K562 (cell line): Measurements from ENCODE around the gene MYBL2. TPM values are rescaled to one million over a fixed set of nuclear protein-coding genes. Genes with fewer than 3 reads are reported as not detected.

Source experiments
- MBD2 ChIP-seq: sonication (generic); IDR thresholded peaks from 2 replicates; pipeline ENCODE4 v1.6.1; 2016; ENCODE audit warnings: low read depth, borderline replicate concordance
- MEF2D ChIP-seq: conservative IDR thresholded peaks from 2 replicates; pipeline ENCODE4 v1.6.1; 2016; ENCODE audit warnings: low read depth, missing genetic modification characterization, missing compliant biosample characterization
- PURB ChIP-seq: sonication (generic); formaldehyde crosslinking; IDR thresholded peaks from 2 replicates; pipeline ENCODE4 v1.9.0; 2021; ENCODE audit warnings: low read depth, mild to moderate bottlenecking, missing genetic modification reagents
- RBM34 ChIP-seq: fragments of 200-400 bp; formaldehyde crosslinking; IDR thresholded peaks from 2 replicates; pipeline ENCODE4 v1.6.1; 2018; ENCODE audit warnings: low read length, borderline replicate concordance; ENCODE audit not compliant: insufficient read depth
- SIN3B ChIP-seq: fragments of 450-650 bp; IDR thresholded peaks from 2 replicates; pipeline ENCODE4 v1.6.1; 2017; ENCODE audit warnings: low read depth, mild to moderate bottlenecking, moderate library complexity
- ZNF263 ChIP-seq: sonication (generic); formaldehyde crosslinking; IDR thresholded peaks from 2 replicates; pipeline ENCODE4 v1.8.0; 2022; ENCODE audit warnings: mild to moderate bottlenecking, missing genetic modification reagents, borderline replicate concordance
- ZNF695 ChIP-seq: fragments of 450-650 bp; formaldehyde crosslinking; IDR thresholded peaks from 2 replicates; pipeline ENCODE4 v1.4.0; 2020; ENCODE audit warnings: mild to moderate bottlenecking, moderate library complexity
- ZNF717 ChIP-seq: fragments of 250-450 bp; sonication (Bioruptor Pico); IDR thresholded peaks from 2 replicates; pipeline ENCODE4 v1.5.0; 2021
- polyA plus RNA-seq, 8 experiments: library from polyadenylated mRNA; depleted of rRNA in 4 of 8; stranded (reverse) in 5 of 8; unstranded in 3 of 8; fragments of >200 nt; fragmentation: Nextera tagmentation in 2 of 8; fragmentation: Illumina TruSeq in 1 of 8; extraction: Ambion mirVana in 2 of 8; extraction: Trizol in 1 of 8; gene quantifications; 2 replicates each; pipeline versions ENCODE4 v1.2.1 to v1.2.3, GENCODE V29; 2011 to 2014; ENCODE audit warnings: inconsistent platforms in 1 of 8, missing spikeins in 1 of 8
- total RNA-seq, 7 experiments: library from RNA; depleted of rRNA in 6 of 7; stranded (reverse); fragments of >200 nt in 6 of 7; fragmentation: Illumina TruSeq in 2 of 7; extraction: Trizol in 2 of 7; gene quantifications; 2 replicates each; pipeline versions ENCODE4 v1.2.1 to v1.2.3, GENCODE V29; 2011 to 2021; ENCODE audit warnings: low replicate concordance in 1 of 7
- TF ChIP-seq, protein P1 (sequence below): fragments of 450-650 bp; IDR thresholded peaks from 2 replicates; pipeline ENCODE4 v1.6.1; 2016; ENCODE audit warnings: mild to moderate bottlenecking, moderate library complexity
- TF ChIP-seq, protein P2 (sequence below), 3 experiments: fragments of 200-800 bp in 1 of 3; fragments of 250-450 bp in 1 of 3; fragments of 450-650 bp in 1 of 3; sonication (Bioruptor Pico) in 1 of 3; sonication (Bioruptor generic) in 1 of 3; formaldehyde crosslinking in 1 of 3; IDR thresholded peaks; 2 replicates each; pipeline versions ENCODE4 v1.6.1 to v1.8.0; 2016 to 2022; ENCODE audit warnings: mild to moderate bottlenecking in 2 of 3, missing genetic modification characterization in 2 of 3, missing compliant biosample characterization in 1 of 3, moderate library complexity in 1 of 3

The MYBL2 gene
- total and polyA plus RNA-seq, 9 of the 15 experiments (the other 6 are each of a cell fraction or from before 2014, with no cell fraction given) = 4.4 to 169 (median 52.5) TPM

DNA sequence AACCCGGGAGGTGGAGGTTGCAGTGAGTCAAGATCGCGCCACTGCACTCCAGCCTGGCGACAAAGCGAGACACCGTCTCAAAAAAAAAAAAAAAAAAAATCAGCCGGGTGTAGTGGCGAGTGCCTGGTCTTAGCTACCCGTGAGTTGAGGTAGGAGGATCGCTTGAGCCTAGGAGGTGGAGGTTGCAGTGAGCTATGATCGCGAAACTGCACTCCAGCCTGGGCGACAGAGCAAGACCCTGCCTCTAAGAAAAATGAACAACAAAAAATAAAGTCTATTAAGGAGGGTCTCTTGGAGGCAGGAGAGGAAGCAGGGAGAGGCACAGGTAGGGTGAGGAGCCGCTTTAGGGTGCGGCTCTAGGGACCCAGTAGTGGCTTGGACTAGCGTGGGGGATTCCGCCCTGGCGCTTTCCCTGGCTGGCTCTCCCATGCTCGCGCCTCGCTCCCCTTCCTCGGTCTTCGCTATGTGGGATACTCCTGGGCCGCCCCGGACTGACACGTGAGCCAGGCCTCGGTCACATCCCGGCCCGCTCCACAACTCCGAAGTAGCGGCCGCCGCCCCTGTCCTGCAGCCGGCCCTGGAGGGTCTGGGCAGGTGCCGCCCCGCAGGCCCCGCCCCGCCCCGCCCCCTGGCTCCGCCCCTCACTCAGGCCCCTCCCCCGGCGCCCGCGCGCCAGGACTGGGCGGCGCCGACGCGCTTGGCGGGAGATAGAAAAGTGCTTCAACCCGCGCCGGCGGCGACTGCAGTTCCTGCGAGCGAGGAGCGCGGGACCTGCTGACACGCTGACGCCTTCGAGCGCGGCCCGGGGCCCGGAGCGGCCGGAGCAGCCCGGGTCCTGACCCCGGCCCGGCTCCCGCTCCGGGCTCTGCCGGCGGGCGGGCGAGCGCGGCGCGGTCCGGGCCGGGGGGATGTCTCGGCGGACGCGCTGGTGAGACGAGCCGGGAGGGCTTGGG, at the start of gene MYBL2 (continued):
- TF ChIP-seq, protein P1, sequence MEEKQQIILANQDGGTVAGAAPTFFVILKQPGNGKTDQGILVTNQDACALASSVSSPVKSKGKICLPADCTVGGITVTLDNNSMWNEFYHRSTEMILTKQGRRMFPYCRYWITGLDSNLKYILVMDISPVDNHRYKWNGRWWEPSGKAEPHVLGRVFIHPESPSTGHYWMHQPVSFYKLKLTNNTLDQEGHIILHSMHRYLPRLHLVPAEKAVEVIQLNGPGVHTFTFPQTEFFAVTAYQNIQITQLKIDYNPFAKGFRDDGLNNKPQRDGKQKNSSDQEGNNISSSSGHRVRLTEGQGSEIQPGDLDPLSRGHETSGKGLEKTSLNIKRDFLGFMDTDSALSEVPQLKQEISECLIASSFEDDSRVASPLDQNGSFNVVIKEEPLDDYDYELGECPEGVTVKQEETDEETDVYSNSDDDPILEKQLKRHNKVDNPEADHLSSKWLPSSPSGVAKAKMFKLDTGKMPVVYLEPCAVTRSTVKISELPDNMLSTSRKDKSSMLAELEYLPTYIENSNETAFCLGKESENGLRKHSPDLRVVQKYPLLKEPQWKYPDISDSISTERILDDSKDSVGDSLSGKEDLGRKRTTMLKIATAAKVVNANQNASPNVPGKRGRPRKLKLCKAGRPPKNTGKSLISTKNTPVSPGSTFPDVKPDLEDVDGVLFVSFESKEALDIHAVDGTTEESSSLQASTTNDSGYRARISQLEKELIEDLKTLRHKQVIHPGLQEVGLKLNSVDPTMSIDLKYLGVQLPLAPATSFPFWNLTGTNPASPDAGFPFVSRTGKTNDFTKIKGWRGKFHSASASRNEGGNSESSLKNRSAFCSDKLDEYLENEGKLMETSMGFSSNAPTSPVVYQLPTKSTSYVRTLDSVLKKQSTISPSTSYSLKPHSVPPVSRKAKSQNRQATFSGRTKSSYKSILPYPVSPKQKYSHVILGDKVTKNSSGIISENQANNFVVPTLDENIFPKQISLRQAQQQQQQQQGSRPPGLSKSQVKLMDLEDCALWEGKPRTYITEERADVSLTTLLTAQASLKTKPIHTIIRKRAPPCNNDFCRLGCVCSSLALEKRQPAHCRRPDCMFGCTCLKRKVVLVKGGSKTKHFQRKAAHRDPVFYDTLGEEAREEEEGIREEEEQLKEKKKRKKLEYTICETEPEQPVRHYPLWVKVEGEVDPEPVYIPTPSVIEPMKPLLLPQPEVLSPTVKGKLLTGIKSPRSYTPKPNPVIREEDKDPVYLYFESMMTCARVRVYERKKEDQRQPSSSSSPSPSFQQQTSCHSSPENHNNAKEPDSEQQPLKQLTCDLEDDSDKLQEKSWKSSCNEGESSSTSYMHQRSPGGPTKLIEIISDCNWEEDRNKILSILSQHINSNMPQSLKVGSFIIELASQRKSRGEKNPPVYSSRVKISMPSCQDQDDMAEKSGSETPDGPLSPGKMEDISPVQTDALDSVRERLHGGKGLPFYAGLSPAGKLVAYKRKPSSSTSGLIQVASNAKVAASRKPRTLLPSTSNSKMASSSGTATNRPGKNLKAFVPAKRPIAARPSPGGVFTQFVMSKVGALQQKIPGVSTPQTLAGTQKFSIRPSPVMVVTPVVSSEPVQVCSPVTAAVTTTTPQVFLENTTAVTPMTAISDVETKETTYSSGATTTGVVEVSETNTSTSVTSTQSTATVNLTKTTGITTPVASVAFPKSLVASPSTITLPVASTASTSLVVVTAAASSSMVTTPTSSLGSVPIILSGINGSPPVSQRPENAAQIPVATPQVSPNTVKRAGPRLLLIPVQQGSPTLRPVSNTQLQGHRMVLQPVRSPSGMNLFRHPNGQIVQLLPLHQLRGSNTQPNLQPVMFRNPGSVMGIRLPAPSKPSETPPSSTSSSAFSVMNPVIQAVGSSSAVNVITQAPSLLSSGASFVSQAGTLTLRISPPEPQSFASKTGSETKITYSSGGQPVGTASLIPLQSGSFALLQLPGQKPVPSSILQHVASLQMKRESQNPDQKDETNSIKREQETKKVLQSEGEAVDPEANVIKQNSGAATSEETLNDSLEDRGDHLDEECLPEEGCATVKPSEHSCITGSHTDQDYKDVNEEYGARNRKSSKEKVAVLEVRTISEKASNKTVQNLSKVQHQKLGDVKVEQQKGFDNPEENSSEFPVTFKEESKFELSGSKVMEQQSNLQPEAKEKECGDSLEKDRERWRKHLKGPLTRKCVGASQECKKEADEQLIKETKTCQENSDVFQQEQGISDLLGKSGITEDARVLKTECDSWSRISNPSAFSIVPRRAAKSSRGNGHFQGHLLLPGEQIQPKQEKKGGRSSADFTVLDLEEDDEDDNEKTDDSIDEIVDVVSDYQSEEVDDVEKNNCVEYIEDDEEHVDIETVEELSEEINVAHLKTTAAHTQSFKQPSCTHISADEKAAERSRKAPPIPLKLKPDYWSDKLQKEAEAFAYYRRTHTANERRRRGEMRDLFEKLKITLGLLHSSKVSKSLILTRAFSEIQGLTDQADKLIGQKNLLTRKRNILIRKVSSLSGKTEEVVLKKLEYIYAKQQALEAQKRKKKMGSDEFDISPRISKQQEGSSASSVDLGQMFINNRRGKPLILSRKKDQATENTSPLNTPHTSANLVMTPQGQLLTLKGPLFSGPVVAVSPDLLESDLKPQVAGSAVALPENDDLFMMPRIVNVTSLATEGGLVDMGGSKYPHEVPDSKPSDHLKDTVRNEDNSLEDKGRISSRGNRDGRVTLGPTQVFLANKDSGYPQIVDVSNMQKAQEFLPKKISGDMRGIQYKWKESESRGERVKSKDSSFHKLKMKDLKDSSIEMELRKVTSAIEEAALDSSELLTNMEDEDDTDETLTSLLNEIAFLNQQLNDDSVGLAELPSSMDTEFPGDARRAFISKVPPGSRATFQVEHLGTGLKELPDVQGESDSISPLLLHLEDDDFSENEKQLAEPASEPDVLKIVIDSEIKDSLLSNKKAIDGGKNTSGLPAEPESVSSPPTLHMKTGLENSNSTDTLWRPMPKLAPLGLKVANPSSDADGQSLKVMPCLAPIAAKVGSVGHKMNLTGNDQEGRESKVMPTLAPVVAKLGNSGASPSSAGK = peak; percentile 48; the same call in 1 of the 2 replicates
- TF ChIP-seq ZNF717 (no peak), MEF2D (tag) (no peak), MBD2 (0 out of 2 replicates have a peak, but pooled peaks have one; percentile 21), ZNF263 (CRISPR knock-in tag) (0 out of 2 replicates have a peak, but pooled peaks have one; percentile 30), RBM34 (no peak), PURB (CRISPR knock-in tag) (no peak), SIN3B (peak; percentile 57; the same call in 1 of the 2 replicates), ZNF695 (no peak)
- TF ChIP-seq, protein P2, sequence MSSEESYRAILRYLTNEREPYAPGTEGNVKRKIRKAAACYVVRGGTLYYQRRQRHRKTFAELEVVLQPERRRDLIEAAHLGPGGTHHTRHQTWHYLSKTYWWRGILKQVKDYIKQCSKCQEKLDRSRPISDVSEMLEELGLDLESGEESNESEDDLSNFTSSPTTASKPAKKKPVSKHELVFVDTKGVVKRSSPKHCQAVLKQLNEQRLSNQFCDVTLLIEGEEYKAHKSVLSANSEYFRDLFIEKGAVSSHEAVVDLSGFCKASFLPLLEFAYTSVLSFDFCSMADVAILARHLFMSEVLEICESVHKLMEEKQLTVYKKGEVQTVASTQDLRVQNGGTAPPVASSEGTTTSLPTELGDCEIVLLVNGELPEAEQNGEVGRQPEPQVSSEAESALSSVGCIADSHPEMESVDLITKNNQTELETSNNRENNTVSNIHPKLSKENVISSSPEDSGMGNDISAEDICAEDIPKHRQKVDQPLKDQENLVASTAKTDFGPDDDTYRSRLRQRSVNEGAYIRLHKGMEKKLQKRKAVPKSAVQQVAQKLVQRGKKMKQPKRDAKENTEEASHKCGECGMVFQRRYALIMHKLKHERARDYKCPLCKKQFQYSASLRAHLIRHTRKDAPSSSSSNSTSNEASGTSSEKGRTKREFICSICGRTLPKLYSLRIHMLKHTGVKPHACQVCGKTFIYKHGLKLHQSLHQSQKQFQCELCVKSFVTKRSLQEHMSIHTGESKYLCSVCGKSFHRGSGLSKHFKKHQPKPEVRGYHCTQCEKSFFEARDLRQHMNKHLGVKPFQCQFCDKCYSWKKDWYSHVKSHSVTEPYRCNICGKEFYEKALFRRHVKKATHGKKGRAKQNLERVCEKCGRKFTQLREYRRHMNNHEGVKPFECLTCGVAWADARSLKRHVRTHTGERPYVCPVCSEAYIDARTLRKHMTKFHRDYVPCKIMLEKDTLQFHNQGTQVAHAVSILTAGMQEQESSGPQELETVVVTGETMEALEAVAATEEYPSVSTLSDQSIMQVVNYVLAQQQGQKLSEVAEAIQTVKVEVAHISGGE (CRISPR knock-in tag; IDR thresholded peaks at IDR 0.05) = peak in 1 of 3 experiments; percentile 33; a peak in 1 of 6 replicates
